HUES6 (cell line): Measurements from ENCODE around the gene ZSCAN2.
A peak's percentile ranks its signal among the peaks of the same experiment; 100 is the strongest.
"Not testable (repeated sequence)": the region's sequence is repeated elsewhere in the genome, so short reads cannot be mapped to it uniquely, and the experiment has no call there.

ENCODE experiments used
- H3K27ac ChIP-seq: 2 replicates; pipeline ENCODE4 v1.7.0; 2013; ENCODE audit warnings: low read depth, mild to moderate bottlenecking, low read length, inconsistent platforms
- H3K27me3 ChIP-seq: 2 replicates; pipeline ENCODE4 v1.6.1; 2013; ENCODE audit warnings: low read length; ENCODE audit not compliant: control insufficient read depth, insufficient read depth
- H3K36me3 ChIP-seq: 2 replicates; pipeline ENCODE4 v1.6.1; 2013; ENCODE audit warnings: low read length; ENCODE audit not compliant: control insufficient read depth, insufficient read depth
- H3K4me1 ChIP-seq: 2 replicates; pipeline ENCODE4 v1.6.1; 2013; ENCODE audit warnings: low read length; ENCODE audit not compliant: control insufficient read depth, insufficient read depth
- H3K4me3 ChIP-seq: 2 replicates; pipeline ENCODE4 v1.5.1; 2013; ENCODE audit warnings: low read depth, low read length
- H3K9ac ChIP-seq: one replicate; pipeline ENCODE4 v1.6.1; 2013; ENCODE audit warnings: mild to moderate bottlenecking, low read length
- H3K9me3 ChIP-seq: 2 replicates; pipeline ENCODE4 v1.6.1; 2013; ENCODE audit warnings: low read depth, low read length; ENCODE audit not compliant: control insufficient read depth, insufficient read depth

The ZSCAN2 gene

DNA sequence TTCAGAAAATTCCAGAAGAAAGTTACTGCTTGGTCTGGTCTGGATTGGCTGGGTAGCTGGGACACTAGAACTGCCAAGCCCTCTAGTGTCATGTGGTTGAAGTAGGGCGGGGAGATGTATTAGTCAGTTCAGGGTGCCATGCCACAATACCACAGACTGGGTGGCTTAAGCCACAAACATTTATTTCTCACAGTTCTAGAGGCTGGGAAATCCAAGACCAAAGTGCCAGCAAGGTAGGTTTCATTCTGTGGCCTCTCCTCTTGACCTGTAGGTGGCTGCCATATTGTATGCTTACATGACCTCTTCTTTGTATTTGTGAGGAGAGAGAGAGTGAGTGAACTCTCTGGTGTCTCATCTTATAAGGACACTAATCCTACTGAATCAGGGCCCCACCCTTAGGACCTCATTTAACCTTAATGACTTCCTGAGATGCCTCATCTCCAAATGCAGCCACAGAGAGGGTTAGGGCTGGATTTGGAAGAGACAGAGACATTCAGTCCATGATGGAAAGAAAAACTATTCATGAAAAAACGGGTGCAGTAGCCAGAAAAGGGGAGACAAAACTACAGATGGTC is 18.1 kb upstream of the ZSCAN2 start:
- peaks cover 13% of the 10 kb centered on the region for H3K4me1 ChIP-seq
- no peak overlapping the region for H3K27ac ChIP-seq
- H3K9ac ChIP-seq, result no peak overlapping the region
- H3K36me3 ChIP-seq, result no peaks in the 10 kb centered on the region
- no peaks in the 10 kb centered on the region for H3K9me3 ChIP-seq
- no peaks in the 10 kb centered on the region for H3K27me3 ChIP-seq
- H3K4me3 ChIP-seq, result no peak overlapping the region

DNA sequence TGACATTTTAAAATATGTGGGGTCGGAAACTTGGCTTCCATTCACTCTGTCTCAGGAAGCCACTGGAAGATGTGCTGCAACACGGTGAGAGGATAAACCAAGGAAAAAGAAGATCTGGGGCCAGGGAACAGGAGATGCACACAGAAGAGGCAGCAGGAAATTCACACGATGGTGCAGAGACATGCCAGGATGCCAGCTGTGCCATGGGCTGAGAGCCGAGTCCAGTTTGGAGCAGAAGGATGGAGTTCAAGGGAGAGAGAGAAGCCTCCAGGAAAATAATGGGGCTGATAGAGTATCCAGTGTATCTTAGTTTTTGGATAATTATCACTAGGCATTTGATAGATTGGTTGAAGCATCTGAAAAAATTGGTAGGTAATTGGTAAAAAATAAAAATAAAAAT is 16.9 kb upstream of the ZSCAN2 start:
- not testable (repeated sequence) for H3K4me3 ChIP-seq, H3K27me3 ChIP-seq, H3K27ac ChIP-seq, H3K9me3 ChIP-seq, H3K9ac ChIP-seq, H3K36me3 ChIP-seq
- H3K4me1 ChIP-seq, result peaks cover 16% of the 10 kb centered on the region

- no peak overlapping the region for H3K27ac ChIP-seq
- no peaks in the 10 kb centered on the region for H3K27me3 ChIP-seq
- no peak overlapping the region for H3K4me3 ChIP-seq
- no peaks in the 10 kb centered on the region for H3K36me3 ChIP-seq
- no peak overlapping the region for H3K9ac ChIP-seq
- H3K9me3 ChIP-seq, result no peaks in the 10 kb centered on the region
- H3K4me1 ChIP-seq, result peaks cover 16% of the 10 kb centered on the region
These were observed 14.1 kb upstream of the ZSCAN2 start for GRCh38 chr15:84586696-84587095.

GRCh38 chr15:84588053-84588874 is 12.5 kb upstream of the ZSCAN2 start:
- H3K4me1 ChIP-seq, result peaks cover 16% of the 10 kb centered on the region
- H3K27me3 ChIP-seq, result no peaks in the 10 kb centered on the region
- no peaks in the 10 kb centered on the region for H3K36me3 ChIP-seq
- H3K9ac ChIP-seq, result no peak overlapping the region
- H3K4me3 ChIP-seq, result peak overlapping the region; percentile 49
- H3K9me3 ChIP-seq, result no peaks in the 10 kb centered on the region; the same call in 1 of the 2 replicates
- no peak overlapping the region for H3K27ac ChIP-seq

GRCh38 chr15:84590406-84590805 is 10.4 kb upstream of the ZSCAN2 start:
- Histone ChIP-seq H3K36me3 (no peaks in the 10 kb centered on the region), H3K9me3 (no peaks in the 10 kb centered on the region; the same call in 1 of the 2 replicates), H3K9ac (no peak overlapping the region), H3K4me3 (no peak overlapping the region), H3K27me3 (no peaks in the 10 kb centered on the region), H3K27ac (no peak overlapping the region), H3K4me1 (peaks cover 27% of the 10 kb centered on the region)

- Histone ChIP-seq H3K4me3 (no peak overlapping the region), H3K9ac (no peak overlapping the region), H3K27ac (no peak overlapping the region), H3K9me3 (no peaks in the 10 kb centered on the region; the same call in 1 of the 2 replicates), H3K4me1 (peaks cover 25% of the 10 kb centered on the region), H3K36me3 (no peaks in the 10 kb centered on the region), H3K27me3 (no peaks in the 10 kb centered on the region)
These were observed 9.0 kb upstream of the ZSCAN2 start for GRCh38 chr15:84591815-84592214.

DNA sequence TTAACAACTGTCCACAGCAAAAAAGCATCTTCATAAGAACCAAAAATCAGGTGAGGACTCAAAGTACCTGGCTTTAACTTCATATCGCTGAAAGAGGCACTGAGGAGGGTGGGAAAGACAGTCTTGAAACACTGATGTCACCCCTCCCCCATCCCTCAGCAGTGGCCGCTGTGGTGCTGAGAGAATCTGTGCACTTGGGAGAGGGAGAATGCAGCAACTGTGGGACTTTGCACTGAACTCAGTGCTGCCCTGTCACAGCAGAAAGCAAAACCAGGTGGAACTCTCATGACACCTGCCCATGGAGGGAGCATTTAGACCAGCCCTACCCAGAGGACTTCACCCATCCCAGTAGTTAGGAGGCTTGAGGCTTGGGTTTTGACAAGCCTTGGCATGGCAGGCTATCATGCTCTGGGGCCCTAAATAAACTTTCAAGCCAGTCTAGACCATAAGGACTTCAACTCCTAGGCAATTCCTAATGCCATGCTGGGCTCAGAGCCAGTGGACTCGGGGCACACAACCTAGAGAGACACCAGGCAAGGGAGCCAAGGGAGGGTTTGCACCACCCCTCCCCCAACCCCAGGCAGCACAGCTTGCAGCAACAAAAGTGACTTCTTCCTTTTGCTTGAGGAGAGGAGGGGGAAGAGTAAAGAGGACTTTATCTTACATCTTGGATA is 6.1 kb upstream of the ZSCAN2 start:
- Histone ChIP-seq H3K27me3 (no peaks in the 10 kb centered on the region), H3K4me1 (peaks cover 13% of the 10 kb centered on the region), H3K4me3 (no peak overlapping the region), H3K9ac (no peak overlapping the region), H3K9me3 (no peaks in the 10 kb centered on the region; the same call in 1 of the 2 replicates), H3K27ac (no peak overlapping the region), H3K36me3 (no peaks in the 10 kb centered on the region)

DNA sequence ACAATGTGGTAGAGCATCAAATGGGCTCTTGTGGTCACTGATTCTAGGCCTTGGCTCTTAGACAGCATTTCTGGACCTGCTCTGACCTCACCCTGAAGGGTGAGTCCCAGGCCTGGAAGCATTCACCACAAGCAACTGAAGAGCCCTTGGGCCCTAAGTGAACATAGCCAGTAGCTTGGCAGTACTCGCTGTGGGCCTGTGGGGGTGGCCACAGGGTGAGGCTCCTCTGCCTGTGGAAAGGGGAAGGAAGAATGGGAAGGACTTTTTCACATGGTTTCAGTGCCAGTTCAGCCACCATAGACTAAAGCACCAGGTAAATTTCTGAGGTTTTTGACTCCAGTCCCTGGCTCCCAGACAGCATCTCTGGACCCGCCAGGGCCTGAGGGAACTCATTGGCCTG is 5.1 kb upstream of the ZSCAN2 start:
- H3K9me3 ChIP-seq, result no peaks in the 10 kb centered on the region; the same call in 1 of the 2 replicates
- H3K27me3 ChIP-seq, result no peaks in the 10 kb centered on the region
- H3K9ac ChIP-seq, result no peak overlapping the region
- peaks cover 16% of the 10 kb centered on the region for H3K4me1 ChIP-seq
- H3K27ac ChIP-seq, result no peak overlapping the region
- H3K36me3 ChIP-seq, result no peaks in the 10 kb centered on the region
- no peak overlapping the region for H3K4me3 ChIP-seq

GRCh38 chr15:84597296-84597695 is 3.5 kb upstream of the ZSCAN2 start:
- H3K4me1 ChIP-seq, result peaks cover 16% of the 10 kb centered on the region
- no peaks in the 10 kb centered on the region; the same call in 1 of the 2 replicates for H3K9me3 ChIP-seq
- H3K27me3 ChIP-seq, result no peaks in the 10 kb centered on the region
- no peak overlapping the region for H3K27ac ChIP-seq
- H3K4me3 ChIP-seq, result no peak overlapping the region
- H3K36me3 ChIP-seq, result no peaks in the 10 kb centered on the region
- H3K9ac ChIP-seq, result no peak overlapping the region

DNA sequence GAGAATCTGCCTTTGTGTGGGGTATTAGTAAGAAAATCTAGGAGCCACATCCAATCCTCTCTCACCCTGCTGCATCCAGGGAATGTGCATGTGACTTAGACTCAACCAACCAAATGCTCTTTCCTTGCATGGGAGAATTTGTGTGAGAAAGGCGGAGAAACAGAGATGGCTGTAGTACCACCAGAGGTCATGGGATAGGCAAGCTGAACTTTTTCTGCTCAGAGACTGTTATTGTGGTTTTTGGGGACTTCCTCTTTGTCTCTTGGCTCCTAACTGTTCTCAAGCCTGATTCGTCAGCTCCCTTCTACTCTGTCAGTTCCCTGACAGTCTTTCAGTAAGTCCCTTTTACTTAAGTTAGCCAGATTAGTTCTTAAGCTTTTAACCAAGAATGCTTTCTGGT is 2.6 kb upstream of the ZSCAN2 start:
- no peak overlapping the region for H3K4me3 ChIP-seq
- peaks cover 19% of the 10 kb centered on the region for H3K4me1 ChIP-seq
- no peak overlapping the region for H3K9ac ChIP-seq
- no peaks in the 10 kb centered on the region for H3K27me3 ChIP-seq
- H3K9me3 ChIP-seq, result no peaks in the 10 kb centered on the region; the same call in 1 of the 2 replicates
- H3K27ac ChIP-seq, result no peak overlapping the region
- H3K36me3 ChIP-seq, result no peaks in the 10 kb centered on the region

DNA sequence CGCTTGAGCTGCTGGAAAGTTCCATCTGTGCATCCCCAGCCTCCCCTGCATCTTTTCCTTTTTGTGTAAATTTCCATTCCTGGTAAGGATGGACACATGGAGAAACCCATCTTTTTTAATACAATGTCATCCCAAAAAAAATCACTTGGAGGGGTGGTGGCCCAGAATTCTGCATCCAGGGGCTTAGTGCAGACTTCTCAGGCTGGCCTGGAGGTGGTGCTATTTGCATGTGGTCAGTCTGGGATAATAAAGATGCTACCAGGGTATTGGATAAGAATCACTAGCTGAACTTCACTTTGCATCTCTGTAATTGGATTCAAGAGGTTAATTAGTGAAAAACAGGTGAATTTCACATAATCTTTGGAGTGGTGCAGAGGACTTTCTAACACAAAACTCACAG is 1.8 kb upstream of the ZSCAN2 start:
- Histone ChIP-seq H3K9me3 (no peaks in the 10 kb centered on the region), H3K4me3 (no peak overlapping the region), H3K4me1 (peaks cover 22% of the 10 kb centered on the region), H3K27ac (no peak overlapping the region), H3K9ac (no peak overlapping the region), H3K36me3 (peaks cover 3% of the 10 kb centered on the region), H3K27me3 (no peaks in the 10 kb centered on the region)
